Activated naive CD4-positive, alpha-beta T cell treated with anti-CD3 and anti-CD28 coated beads, Interleukin-2, amount 10 ng/mL, durations not matched to agents 5 hours and 36 hours (primary cell): Measurements from ENCODE around the gene SV2C. TPM values are rescaled to one million over a fixed set of nuclear protein-coding genes. Genes with fewer than 3 reads are reported as not detected.

Experiments
- total RNA-seq, 2 experiments: library from RNA; stranded (reverse); gene quantifications; one replicate each; pipeline ENCODE4 v1.2.3, GENCODE V29; 2021

Gene SV2C
- under 1 TPM; 0.02 to 0.03 TPM for total RNA-seq

GRCh38 chr5:76082772-76083554, at the start of gene SV2C:
SV2C (plus strand) TSS chr5:76083383; CDS start chr5:76131751, 48,368 bp downstream.

DNA sequence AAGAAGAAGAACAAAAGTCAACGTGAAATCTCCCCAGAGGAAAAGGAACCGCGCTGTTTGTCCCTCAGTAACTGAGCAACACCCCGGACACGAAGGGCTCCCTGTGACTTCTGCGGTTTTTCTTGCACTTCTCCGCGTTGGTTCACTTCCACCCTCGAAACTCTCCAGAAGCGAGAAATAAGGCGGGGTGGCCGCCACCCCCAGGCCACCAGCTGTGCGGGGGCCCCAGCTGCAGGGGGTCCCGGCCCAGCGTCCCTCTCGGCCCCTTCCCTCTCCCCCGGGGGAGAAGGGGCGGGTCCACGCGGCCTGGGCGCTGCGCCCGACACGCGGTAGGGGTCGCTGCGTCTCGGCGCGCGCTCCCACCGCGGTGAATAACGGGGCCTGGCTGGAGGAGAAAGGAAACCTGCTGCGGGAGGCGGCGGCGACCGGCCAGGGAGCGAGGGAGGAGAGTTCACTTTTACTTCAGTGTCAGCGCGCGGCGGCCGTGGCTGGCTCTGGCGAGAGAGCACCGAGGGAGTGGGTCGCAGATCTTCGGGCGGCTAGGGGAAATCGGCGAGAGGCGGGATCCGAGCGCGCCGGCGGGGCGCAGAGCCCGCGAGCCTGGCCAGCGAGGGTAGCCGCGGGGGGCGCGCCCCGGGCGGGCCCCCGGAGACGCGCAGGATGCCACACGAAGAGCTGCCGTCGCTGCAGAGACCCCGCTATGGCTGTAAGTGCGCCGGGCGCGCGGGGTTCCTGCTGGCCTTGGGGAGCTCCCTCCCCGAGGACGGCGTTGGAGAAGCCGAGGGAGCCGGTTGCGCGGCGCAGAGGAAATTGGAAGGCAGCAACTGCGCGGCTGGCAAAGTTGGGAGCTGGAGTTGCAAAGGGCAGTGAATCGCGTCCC, 319.9 kb downstream of the SV2C start, which contains the start of gene IQGAP2:
Gene IQGAP2 (plus strand): TSS at position 400 of the 880 bp plus-strand sequence. CDS start 261 bp downstream, at position 661.

